GM19452 (cell line): ENCODE data around the gene COL11A2.

ENCODE experiments used
- ATAC-seq: cut with Tn5 transposase; IDR thresholded peaks from one replicate; pipeline ENCODE4 v1.9.1; 2021; ENCODE audit not compliant: unreplicated experiment

The COL11A2 gene

GRCh38 chr6:33120001-33120400 is 72.3 kb downstream of the COL11A2 start:
- ATAC-seq = no peak

DNA sequence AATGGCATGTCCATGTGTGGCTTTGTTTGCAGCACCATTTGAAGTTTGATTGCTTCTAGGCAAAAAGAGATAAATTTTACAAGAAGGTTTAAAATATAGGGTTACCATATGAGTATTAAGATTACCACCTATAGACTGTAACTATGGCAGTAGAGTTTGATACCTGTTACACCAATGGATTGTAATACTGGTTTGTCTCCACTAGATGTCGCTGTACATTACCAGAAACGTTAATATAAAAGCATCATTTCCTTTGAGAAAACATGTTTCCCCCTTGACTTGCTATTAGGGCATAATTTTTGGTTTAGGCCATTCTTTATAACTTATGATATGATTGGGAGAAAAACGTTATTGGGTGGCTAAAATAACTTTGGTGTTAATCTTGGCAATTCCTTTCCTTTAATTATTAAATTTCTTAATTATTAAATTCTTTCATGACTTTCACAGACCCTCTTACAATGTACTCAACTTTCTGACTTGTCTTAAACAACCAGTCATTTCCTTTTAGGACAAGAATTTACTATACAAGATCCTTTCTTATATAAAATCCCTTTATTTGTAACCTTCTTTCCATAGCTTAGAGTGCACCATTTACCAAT is 73.6 kb downstream of the COL11A2 start:
- no peak for ATAC-seq

DNA sequence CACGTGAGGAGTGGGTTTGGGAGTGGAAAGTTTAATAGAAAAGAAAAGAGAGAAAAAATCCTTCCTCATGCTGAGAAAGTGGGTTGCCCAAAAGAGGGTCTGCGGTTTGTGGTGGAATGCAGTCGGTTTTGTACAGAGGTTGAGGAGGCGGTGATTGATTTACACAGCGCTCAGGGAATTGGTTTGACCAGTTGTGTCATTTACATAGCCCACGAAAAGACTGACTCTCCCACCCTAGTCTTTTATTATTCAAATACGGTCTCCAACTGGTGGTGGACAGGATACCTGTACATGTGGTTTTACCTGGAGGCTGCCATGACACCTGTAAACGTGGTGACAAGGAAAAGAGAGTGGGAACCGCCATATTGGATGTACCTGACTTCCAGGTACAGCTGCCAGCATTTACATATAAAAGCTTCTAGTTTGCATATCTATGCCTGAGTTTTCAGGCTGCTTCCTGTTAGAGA is 74.4 kb downstream of the COL11A2 start:
- ATAC-seq = no peak

DNA sequence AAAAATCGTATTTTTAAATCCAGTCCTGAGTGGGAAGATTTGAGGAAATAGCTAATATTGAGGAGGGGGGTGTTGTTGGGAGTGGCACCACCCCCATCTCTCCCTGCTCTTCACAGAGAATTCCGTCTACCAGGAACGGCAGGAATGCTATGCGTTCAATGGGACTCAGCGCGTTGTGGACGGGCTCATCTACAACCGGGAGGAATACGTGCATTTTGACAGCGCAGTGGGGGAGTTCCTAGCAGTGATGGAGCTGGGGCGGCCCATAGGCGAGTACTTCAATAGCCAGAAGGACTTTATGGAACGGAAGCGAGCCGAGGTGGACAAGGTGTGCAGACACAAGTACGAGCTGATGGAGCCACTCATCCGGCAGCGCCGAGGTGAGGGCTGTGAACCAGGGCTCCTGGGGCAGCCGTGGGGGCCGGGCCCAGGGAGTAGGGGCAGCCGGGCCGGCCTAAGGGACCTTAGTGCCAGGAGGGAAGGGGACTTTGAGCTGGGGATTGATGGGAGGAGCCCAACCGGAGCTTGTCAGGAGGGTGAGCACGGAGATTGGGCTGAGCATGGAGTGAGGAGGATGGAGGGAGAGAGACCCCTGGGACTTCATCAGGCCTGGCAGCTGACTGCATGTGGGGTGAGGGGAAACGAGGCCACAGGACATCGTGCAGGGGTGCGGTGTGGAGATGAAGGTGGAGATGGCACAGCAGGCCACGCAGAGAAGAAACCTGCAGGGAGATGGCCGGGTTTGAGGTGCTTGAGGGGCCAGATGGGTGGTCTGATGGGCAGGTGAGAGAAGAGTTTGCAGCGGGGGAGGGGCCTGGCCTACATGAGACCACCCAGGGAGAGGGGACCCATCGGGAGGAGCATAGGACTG is 75.2 kb downstream of the COL11A2 start:
- ATAC-seq = no peak

DNA sequence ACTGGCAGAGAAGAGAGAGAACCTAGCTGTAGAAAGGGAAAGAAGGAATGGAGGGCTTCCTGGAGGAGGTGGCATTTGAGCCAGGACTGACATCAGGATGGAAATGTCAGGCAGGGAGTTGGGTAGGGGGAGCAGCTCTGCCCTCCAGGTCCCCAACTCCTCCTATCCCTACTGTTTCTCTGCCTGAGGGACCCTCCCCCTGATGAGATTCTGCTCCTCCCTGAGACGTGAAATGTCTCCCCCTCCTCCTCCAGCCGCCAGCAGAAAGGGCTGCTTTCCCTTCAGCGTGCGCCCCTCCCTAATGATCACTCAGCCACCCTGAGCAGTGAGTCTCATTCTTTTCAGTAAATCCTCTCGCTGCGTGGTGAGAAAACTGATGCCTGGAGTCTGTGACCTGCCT is 75.8 kb downstream of the COL11A2 start:
- ATAC-seq = no peak

DNA sequence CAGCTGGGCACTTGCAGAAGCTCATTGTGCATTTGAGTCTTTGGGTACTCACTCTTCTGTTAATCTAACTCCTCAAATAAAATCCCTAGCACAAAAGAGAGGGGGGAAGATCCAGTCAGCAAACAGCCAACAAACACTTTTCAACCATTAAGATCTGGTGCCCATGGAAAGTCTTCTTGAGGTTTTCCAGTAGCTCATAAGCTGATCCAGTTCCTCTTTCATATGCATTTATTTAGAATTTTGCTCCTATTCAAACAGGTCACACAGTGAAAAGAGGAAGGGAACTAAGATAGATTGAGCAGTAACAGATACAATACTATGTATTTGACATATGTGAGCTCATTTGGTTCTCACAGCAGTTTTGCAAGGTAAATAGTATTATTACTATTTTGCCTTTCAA is 77.9 kb downstream of the COL11A2 start:
- no peak for ATAC-seq

GRCh38 chr6:33113755-33114154 is 78.5 kb downstream of the COL11A2 start:
- ATAC-seq = no peak
